AG04450 (cell line): ENCODE results near the gene MEGF6. TPM values are rescaled to one million over a fixed set of nuclear protein-coding genes. Genes with fewer than 3 reads are reported as not detected.

Experiments
- CTCF ChIA-PET: fragments of 300-600, 350-600 bp; formaldehyde crosslinking; extraction: SDS; loops from one replicate; lab custom pipeline; 2022; ENCODE audit warnings: antibody characterized with exemption, inconsistent platforms; lab: Charles Lee
- POLR2A ChIA-PET: fragments of 350-600 bp; formaldehyde crosslinking; extraction: SDS; loops from one replicate; lab custom pipeline; 2021; ENCODE audit warnings: antibody characterized with exemption, inconsistent platforms; lab: Yijun Ruan, JAX
- DNase-seq: peaks from one replicate; pipeline ENCODE4 v3.0.0-alpha.2; 2011; ENCODE audit warnings: low read depth, low spot score
- H3K27ac ChIP-seq: one replicate; pipeline ENCODE4 v1.5.1; 2012; ENCODE audit warnings: low read depth, low read length, control low read depth
- H3K27me3 ChIP-seq: one replicate; pipeline ENCODE4 v1.6.0; 2012; ENCODE audit warnings: low read length; ENCODE audit not compliant: control insufficient read depth, insufficient read depth
- H3K4me3 ChIP-seq: 2 replicates; pipeline ENCODE4 v1.5.1; 2011; ENCODE audit warnings: mild to moderate bottlenecking, low read depth, low read length, control low read depth
- H3K9me3 ChIP-seq: 2 replicates; pipeline ENCODE4 v1.5.1; 2012; ENCODE audit warnings: low read length; ENCODE audit not compliant: control insufficient read depth, insufficient read depth
- CTCF ChIP-seq: IDR thresholded peaks from 2 replicates; pipeline ENCODE4 v1.5.1; 2011; ENCODE audit warnings: low read depth, low read length, control low read depth, inconsistent platforms
- polyA plus RNA-seq: library from polyadenylated mRNA; depleted of rRNA; stranded (reverse); fragments of >200 nt; gene quantifications from 2 replicates; pipeline ENCODE4 v1.2.3, GENCODE V29; 2011

Gene MEGF6
- polyA plus RNA-seq, 1 experiment = 0.45 TPM

GRCh38 chr1:3442331-3442730 lies 169.0 kb downstream of the MEGF6 start:
- H3K27ac ChIP-seq = no peak overlapping the region
- no peak for TF ChIP-seq CTCF
- ChIA-PET CTCF (interaction anchor here (2.6 kb wide), 1 partner anchor 11 kb away, joined by 9 read pairs; no protein-coding TSS in a partner anchor), POLR2A (no interaction called here)
- no peak for DNase-seq
- peaks cover 1% of the 10 kb centered on the region; the same call in 1 of the 2 replicates for H3K9me3 ChIP-seq
- peaks cover 18% of the 10 kb centered on the region for H3K27me3 ChIP-seq
- H3K4me3 ChIP-seq = no peak overlapping the region

- TF ChIP-seq CTCF = no peak
- peaks cover 18% of the 10 kb centered on the region for H3K27me3 ChIP-seq
- H3K27ac ChIP-seq = no peak overlapping the region
- peaks cover 6% of the 10 kb centered on the region; the same call in 1 of the 2 replicates for H3K9me3 ChIP-seq
- CTCF ChIA-PET = interaction anchor here (2.6 kb wide), 1 partner anchor 11 kb away, joined by 9 read pairs; no protein-coding TSS in a partner anchor
- POLR2A ChIA-PET = no interaction called here
- H3K4me3 ChIP-seq = no peak overlapping the region
- no peak for DNase-seq
Observed at GRCh38 chr1:3441880-3442279, 169.4 kb downstream of the MEGF6 start.

- no peak for DNase-seq
- H3K27me3 ChIP-seq = peaks cover 18% of the 10 kb centered on the region
- no peak for TF ChIP-seq CTCF
- peaks cover 10% of the 10 kb centered on the region; the same call in 1 of the 2 replicates for H3K9me3 ChIP-seq
- H3K4me3 ChIP-seq = no peak overlapping the region
- H3K27ac ChIP-seq = no peak overlapping the region
- CTCF ChIA-PET = interaction anchor here (2.6 kb wide), 1 partner anchor 12 kb away, joined by 9 read pairs; no protein-coding TSS in a partner anchor
- POLR2A ChIA-PET = no interaction called here
Observed at GRCh38 chr1:3441410-3441847, 169.9 kb downstream of the MEGF6 start.

GRCh38 chr1:3440711-3441409 lies 170.4 kb downstream of the MEGF6 start:
- no peak for DNase-seq
- ChIA-PET CTCF (interaction anchor here (2.6 kb wide), 1 partner anchor 12 kb away, joined by 9 read pairs; no protein-coding TSS in a partner anchor), POLR2A (no interaction called here)
- peaks cover 10% of the 10 kb centered on the region; the same call in 1 of the 2 replicates for H3K9me3 ChIP-seq
- no peak for TF ChIP-seq CTCF
- no peak overlapping the region for H3K27ac ChIP-seq
- no peak overlapping the region for H3K4me3 ChIP-seq
- peaks cover 18% of the 10 kb centered on the region for H3K27me3 ChIP-seq

- DNase-seq = no peak
- TF ChIP-seq CTCF = no peak
- peaks cover 18% of the 10 kb centered on the region for H3K27me3 ChIP-seq
- ChIA-PET POLR2A (no interaction called here), CTCF (interaction anchor here (2.6 kb wide), 1 partner anchor 13 kb away, joined by 9 read pairs; no protein-coding TSS in a partner anchor)
- H3K9me3 ChIP-seq = peaks cover 10% of the 10 kb centered on the region; the same call in 1 of the 2 replicates
- H3K4me3 ChIP-seq = no peak overlapping the region
- no peak overlapping the region for H3K27ac ChIP-seq
Observed at GRCh38 chr1:3440300-3440681, 171.0 kb downstream of the MEGF6 start.
